Immature natural killer cell (primary cell): ENCODE data around the gene AEBP1. TPM values are rescaled to one million over a fixed set of nuclear protein-coding genes. Genes with fewer than 3 reads are reported as not detected.

Experiments used
- DNase-seq, 3 donors: peaks; one replicate each; pipeline ENCODE4 v3.0.0; 2022; ENCODE audit warnings: mixed read lengths in 1 of 3
- H3K27ac Mint-ChIP-seq, 6 donors: one replicate each; pipeline ENCODE4 v1.8.0; 2020; ENCODE audit warnings: mixed read lengths in 6 of 6, mild to moderate bottlenecking in 5 of 6, inconsistent platforms in 4 of 6, moderate library complexity in 3 of 6
- H3K27me3 Mint-ChIP-seq, 3 donors: one replicate each; pipeline ENCODE4 v1.8.0; 2020 to 2021; ENCODE audit warnings: low read depth in 3 of 3, mild to moderate bottlenecking in 3 of 3, mixed read lengths in 3 of 3, moderate library complexity in 3 of 3, inconsistent platforms in 1 of 3
- H3K36me3 Mint-ChIP-seq, 3 donors: one replicate each; pipeline ENCODE4 v1.8.0; 2020; ENCODE audit warnings: mixed read lengths in 3 of 3, inconsistent platforms in 2 of 3, mild to moderate bottlenecking in 2 of 3
- H3K4me1 Mint-ChIP-seq, 2 donors: one replicate each; pipeline ENCODE4 v1.8.0; 2020; ENCODE audit warnings: inconsistent platforms in 2 of 2, mild to moderate bottlenecking in 2 of 2, mixed read lengths in 2 of 2, moderate library complexity in 1 of 2
- H3K4me3 Mint-ChIP-seq, 5 donors: one replicate each; pipeline ENCODE4 v1.8.0; 2020; ENCODE audit warnings: mild to moderate bottlenecking in 5 of 5, mixed read lengths in 5 of 5, inconsistent platforms in 3 of 5, moderate library complexity in 3 of 5
- H3K9me3 Mint-ChIP-seq, 6 donors: one replicate each; pipeline ENCODE4 v1.8.0; 2020; ENCODE audit warnings: mild to moderate bottlenecking in 6 of 6, mixed read lengths in 6 of 6, inconsistent platforms in 4 of 6, moderate library complexity in 3 of 6
- polyA plus RNA-seq, 3 donors: library from polyadenylated mRNA; unstranded; fragments of 300-500 nt; fragmentation: Illumina TruSeq; gene quantifications; one replicate each; pipeline ENCODE4 v1.2.3, GENCODE V29; 2021

Gene AEBP1
- polyA plus RNA-seq, 3 donors from 2014 or later, result 1.5 TPM; not detected in 1

GRCh38 chr7:44099669-44100068, 4.5 kb upstream of the AEBP1 start:
- DNase-seq, result no peak
- peaks cover 0 to 3% of the 10 kb centered on the region in 2 donors for H3K4me1 Mint-ChIP-seq
- no peaks in the 10 kb centered on the region for H3K36me3 Mint-ChIP-seq
- H3K9me3 Mint-ChIP-seq, result no peaks in the 10 kb centered on the region
- H3K27ac Mint-ChIP-seq, result peak overlapping the region in 1 of 6 donors; percentile 24
- peaks cover 0 to 7% (median 3%) of the 10 kb centered on the region in 3 donors for H3K27me3 Mint-ChIP-seq
- H3K4me3 Mint-ChIP-seq, result no peak overlapping the region

- H3K36me3 Mint-ChIP-seq, result no peaks in the 10 kb centered on the region
- no peak overlapping the region for H3K4me3 Mint-ChIP-seq
- H3K27ac Mint-ChIP-seq, result no peak overlapping the region
- H3K4me1 Mint-ChIP-seq, result peaks cover 0 to 10% of the 10 kb centered on the region in 2 donors
- H3K27me3 Mint-ChIP-seq, result peaks cover 0 to 10% (median 7%) of the 10 kb centered on the region in 3 donors
- H3K9me3 Mint-ChIP-seq, result no peaks in the 10 kb centered on the region
- no peak for DNase-seq
Measured at GRCh38 chr7:44100458-44101302, 3.5 kb upstream of the AEBP1 start.

GRCh38 chr7:44101303-44101965, 2.7 kb upstream of the AEBP1 start:
- Mint-ChIP-seq H3K9me3 (no peaks in the 10 kb centered on the region), H3K4me3 (no peak overlapping the region), H3K4me1 (peaks cover 0 to 12% of the 10 kb centered on the region in 2 donors), H3K36me3 (no peaks in the 10 kb centered on the region), H3K27ac (no peak overlapping the region), H3K27me3 (peaks cover 0 to 11% (median 9%) of the 10 kb centered on the region in 3 donors)
- DNase-seq, result no peak

DNA sequence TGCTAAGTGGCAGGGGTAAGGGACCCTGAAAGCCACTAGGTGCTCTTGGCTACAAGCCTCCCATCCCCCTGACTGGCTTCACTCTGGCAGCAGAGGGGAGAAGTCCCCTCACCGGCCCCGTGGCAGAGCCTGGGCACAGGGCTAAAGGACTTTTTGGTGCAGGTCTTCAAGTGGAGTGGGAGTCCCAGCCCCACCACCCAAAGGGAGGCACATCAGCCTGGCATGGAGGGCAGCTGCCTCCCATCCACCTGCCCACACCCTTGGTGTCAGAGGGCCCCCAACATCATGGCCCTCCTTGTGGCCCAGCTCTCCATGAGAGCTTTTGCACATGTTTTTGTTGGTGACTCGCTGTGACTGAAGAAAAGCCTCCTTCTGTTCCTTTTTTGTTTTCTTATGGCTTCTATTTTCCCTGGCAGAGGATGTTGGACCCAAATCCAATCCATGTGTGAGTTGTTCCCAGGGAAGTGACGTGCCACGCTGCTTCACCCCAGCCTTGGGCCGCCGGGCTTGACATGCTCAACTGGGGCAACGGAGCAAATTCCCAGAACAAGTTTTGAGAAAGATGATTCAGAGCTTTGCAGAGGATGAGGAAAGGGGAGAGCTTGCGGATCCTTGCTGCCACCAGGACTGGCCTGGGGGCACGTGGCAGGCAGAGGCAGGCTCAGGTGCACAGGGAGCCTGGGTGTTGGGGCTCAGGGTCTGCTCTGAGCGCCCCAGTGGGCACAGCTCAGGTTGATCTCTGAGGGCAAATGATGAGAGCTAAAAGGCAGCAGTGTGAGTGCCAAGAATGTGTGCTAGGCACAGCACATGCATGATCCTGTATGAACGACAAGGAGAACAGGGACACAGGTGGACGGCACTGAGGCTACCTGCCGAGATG, 1.9 kb upstream of the AEBP1 start:
- Mint-ChIP-seq H3K27ac (no peak overlapping the region), H3K27me3 (peaks cover 0 to 11% (median 9%) of the 10 kb centered on the region in 3 donors), H3K4me1 (peaks cover 0 to 12% of the 10 kb centered on the region in 2 donors), H3K36me3 (no peaks in the 10 kb centered on the region), H3K4me3 (peak overlapping the region in 4 of 5 donors; percentile 14 to 64 (median 18)), H3K9me3 (no peaks in the 10 kb centered on the region)
- DNase-seq, result no peak

GRCh38 chr7:44102846-44103565, 1.1 kb upstream of the AEBP1 start:
- peaks cover 0 to 12% of the 10 kb centered on the region in 2 donors for H3K4me1 Mint-ChIP-seq

DNA sequence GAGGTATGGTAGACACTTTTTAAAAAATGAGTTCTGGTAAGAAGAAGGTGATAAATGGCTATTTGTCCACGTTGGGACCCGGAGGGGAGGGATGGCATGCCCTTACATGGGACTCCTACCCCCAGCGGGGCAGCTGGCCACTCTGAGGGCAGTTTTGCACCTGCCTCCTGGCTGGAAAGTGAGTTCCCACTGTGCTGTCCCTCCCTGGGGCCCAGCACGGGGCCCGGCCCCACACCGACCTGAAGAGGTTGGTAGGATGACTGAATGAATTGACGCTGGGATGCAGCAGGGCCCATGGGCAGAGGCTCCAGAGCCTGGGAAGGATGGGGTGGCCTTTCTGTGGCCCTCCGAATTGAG, 601 bp upstream of the AEBP1 start:
- H3K27ac Mint-ChIP-seq, result peak overlapping the region in 1 of 6 donors; percentile 40
- peaks cover 0 to 11% (median 9%) of the 10 kb centered on the region in 3 donors for H3K27me3 Mint-ChIP-seq
- no peaks in the 10 kb centered on the region for H3K36me3 Mint-ChIP-seq
- peak overlapping the region; percentile 45 to 73 (median 61) for H3K4me3 Mint-ChIP-seq
- peaks cover 0 to 12% of the 10 kb centered on the region in 2 donors for H3K4me1 Mint-ChIP-seq
- no peak for DNase-seq
- no peaks in the 10 kb centered on the region for H3K9me3 Mint-ChIP-seq

More at GRCh38 chr7:44102846-44103565, 1.1 kb upstream of the AEBP1 start:
- Mint-ChIP-seq H3K27me3 (peaks cover 0 to 11% (median 9%) of the 10 kb centered on the region in 3 donors), H3K4me3 (peak overlapping the region; percentile 45 to 73 (median 61)), H3K27ac (peak overlapping the region in 1 of 6 donors; percentile 40), H3K36me3 (no peaks in the 10 kb centered on the region), H3K9me3 (no peaks in the 10 kb centered on the region)
- no peak for DNase-seq

- peaks cover 0 to 11% (median 6%) of the 10 kb centered on the region in 3 donors for H3K27me3 Mint-ChIP-seq
- no peaks in the 10 kb centered on the region for H3K9me3 Mint-ChIP-seq
- no peak overlapping the region for H3K27ac Mint-ChIP-seq
- H3K4me3 Mint-ChIP-seq, result peak overlapping the region; percentile 57 to 72 (median 69)
- DNase-seq, result no peak
- H3K4me1 Mint-ChIP-seq, result peaks cover 0 to 12% of the 10 kb centered on the region in 2 donors
- no peaks in the 10 kb centered on the region for H3K36me3 Mint-ChIP-seq
Measured at GRCh38 chr7:44104860-44105771, 971 bp downstream of the AEBP1 start.

GRCh38 chr7:44105832-44106231, 1.7 kb downstream of the AEBP1 start:
- Mint-ChIP-seq H3K4me3 (peak overlapping the region; percentile 51 to 70 (median 68)), H3K9me3 (no peaks in the 10 kb centered on the region), H3K36me3 (no peaks in the 10 kb centered on the region), H3K27ac (peak overlapping the region in 2 of 6 donors; percentile 40 to 76), H3K27me3 (peaks cover 0 to 11% (median 4%) of the 10 kb centered on the region in 3 donors), H3K4me1 (peaks cover 0 to 12% of the 10 kb centered on the region in 2 donors)
- no peak for DNase-seq

GRCh38 chr7:44106311-44107065, 2.3 kb downstream of the AEBP1 start:
- Mint-ChIP-seq H3K9me3 (no peaks in the 10 kb centered on the region), H3K27me3 (peaks cover 0 to 11% (median 4%) of the 10 kb centered on the region in 3 donors), H3K27ac (no peak overlapping the region), H3K4me1 (peaks cover 0 to 12% of the 10 kb centered on the region in 2 donors), H3K4me3 (peak overlapping the region in 1 of 5 donors; percentile 68), H3K36me3 (no peaks in the 10 kb centered on the region)
- no peak for DNase-seq

- Mint-ChIP-seq H3K27ac (no peak overlapping the region), H3K4me1 (peaks cover 0 to 12% of the 10 kb centered on the region in 2 donors), H3K4me3 (no peak overlapping the region), H3K27me3 (peaks cover 0 to 11% (median 4%) of the 10 kb centered on the region in 3 donors), H3K36me3 (no peaks in the 10 kb centered on the region), H3K9me3 (no peaks in the 10 kb centered on the region)
- no peak for DNase-seq
Measured at GRCh38 chr7:44107116-44107960, 3.2 kb downstream of the AEBP1 start.
